Activated CD4-positive, alpha-beta T cell treated with anti-CD3 and anti-CD28 coated beads, Interleukin-2, amount 10 ng/mL, durations not matched to agents 7 days and 5 days (primary cell): ENCODE measurements around the gene CRELD1. TPM values are rescaled to one million over a fixed set of nuclear protein-coding genes. Genes with fewer than 3 reads are reported as not detected.
"Not testable (repeated sequence)": the region's sequence is repeated elsewhere in the genome, so short reads cannot be mapped to it uniquely, and the experiment has no call there.

Source experiments
- CTCF ChIA-PET: fragments of 350-600 bp; sonication (Branson Sonifier 250); formaldehyde crosslinking; loops from one replicate; lab custom pipeline; 2021; ENCODE audit warnings: antibody characterized with exemption; lab: Charles Lee
- POLR2A ChIA-PET: fragments of 350-600 bp; sonication (Branson Sonifier 250); formaldehyde crosslinking; loops from one replicate; lab custom pipeline; 2021; ENCODE audit warnings: antibody characterized with exemption; lab: Charles Lee
- DNase-seq: peaks from one replicate; pipeline ENCODE4 v3.0.0-alpha.2; 2020
- H3K27ac Mint-ChIP-seq: one replicate; pipeline ENCODE4 v1.8.0; 2021; ENCODE audit warnings: mild to moderate bottlenecking, moderate library complexity, mixed read lengths
- H3K27me3 Mint-ChIP-seq: one replicate; pipeline ENCODE4 v1.8.0; 2021; ENCODE audit warnings: mixed read lengths
- H3K36me3 Mint-ChIP-seq: one replicate; pipeline ENCODE4 v1.8.0; 2021; ENCODE audit warnings: low read depth, mixed read lengths
- H3K4me1 Mint-ChIP-seq: one replicate; pipeline ENCODE4 v1.8.0; 2021; ENCODE audit warnings: mixed read lengths
- H3K4me3 Mint-ChIP-seq: one replicate; pipeline ENCODE4 v1.8.0; 2021; ENCODE audit warnings: mild to moderate bottlenecking, moderate library complexity, mixed read lengths
- H3K9me3 Mint-ChIP-seq: one replicate; pipeline ENCODE4 v1.8.0; 2021; ENCODE audit warnings: mixed read lengths
- total RNA-seq, 2 experiments: library from RNA; stranded (reverse); gene quantifications; one replicate each; pipeline ENCODE4 v1.2.3, GENCODE V29; 2021

The CRELD1 gene
- total RNA-seq, 2 experiments from 2014 or later: 13.9 to 16.0 TPM

GRCh38 chr3:9918261-9919038 lies 15.2 kb upstream of the CRELD1 start:
- no peak for DNase-seq
- Mint-ChIP-seq H3K36me3 (no peaks in the 10 kb centered on the region), H3K4me1 (peaks cover 10% of the 10 kb centered on the region), H3K27me3 (peaks cover 3% of the 10 kb centered on the region), H3K9me3 (no peaks in the 10 kb centered on the region), H3K4me3 (no peak overlapping the region), H3K27ac (no peak overlapping the region)
- ChIA-PET CTCF (interaction anchor here (3.1 kb wide), 1 partner anchor 15 kb away, joined by 19 read pairs; the partner anchor contains the start of gene CRELD1), POLR2A (no interaction called here)

GRCh38 chr3:9928158-9928557 lies 5.5 kb upstream of the CRELD1 start:
- Mint-ChIP-seq H3K4me1 (peaks cover 15% of the 10 kb centered on the region), H3K27me3 (peaks cover 4% of the 10 kb centered on the region), H3K4me3 (no peak overlapping the region), H3K9me3 (no peaks in the 10 kb centered on the region), H3K27ac (no peak overlapping the region), H3K36me3 (no peaks in the 10 kb centered on the region)
- ChIA-PET CTCF (no interaction called here), POLR2A (no interaction called here)
- no peak for DNase-seq

- ChIA-PET POLR2A (no interaction called here), CTCF (interaction anchor here (0.8 to 3.5 kb wide), 12 partner anchors 7 to 390 kb away, joined by 3 to 21 read pairs (median 5); partner anchors contain the start of genes IL17RE and SEC13)
- H3K4me1 Mint-ChIP-seq: peaks cover 35% of the 10 kb centered on the region
Observed at GRCh38 chr3:9930804-9931418, 2.7 kb upstream of the CRELD1 start.

GRCh38 chr3:9932535-9932842 lies 1.1 kb upstream of the CRELD1 start:
- H3K27me3 Mint-ChIP-seq: no peaks in the 10 kb centered on the region
- ChIA-PET POLR2A (interaction anchor here (1.2 to 1.4 kb wide), 2 partner anchors 14 to 19 kb away, joined by 4 to 7 read pairs; partner anchors contain the start of gene PRRT3), CTCF (interaction anchor here (0.6 to 4.2 kb wide), 50 partner anchors 9 to 504 kb away, joined by 3 to 25 read pairs (median 4); partner anchors contain the start of genes ARPC4, IL17RC, IL17RE and PRRT3)
- peak overlapping the region; percentile 96 for H3K4me3 Mint-ChIP-seq
- H3K9me3 Mint-ChIP-seq: no peaks in the 10 kb centered on the region
- peaks cover 7% of the 10 kb centered on the region for H3K36me3 Mint-ChIP-seq
- H3K27ac Mint-ChIP-seq: peak overlapping the region; percentile 98
- DNase-seq: no peak
- peaks cover 40% of the 10 kb centered on the region for H3K4me1 Mint-ChIP-seq

More at GRCh38 chr3:9930804-9931418, 2.7 kb upstream of the CRELD1 start:
- DNase-seq: no peak
- no peak overlapping the region for H3K4me3 Mint-ChIP-seq
- peaks cover 7% of the 10 kb centered on the region for H3K36me3 Mint-ChIP-seq
- no peaks in the 10 kb centered on the region for H3K9me3 Mint-ChIP-seq
- no peak overlapping the region for H3K27ac Mint-ChIP-seq
- H3K27me3 Mint-ChIP-seq: no peaks in the 10 kb centered on the region

- Mint-ChIP-seq H3K4me3 (peak overlapping the region; percentile 96), H3K9me3 (no peaks in the 10 kb centered on the region), H3K27ac (peak overlapping the region; percentile 98), H3K4me1 (peaks cover 40% of the 10 kb centered on the region), H3K27me3 (no peaks in the 10 kb centered on the region), H3K36me3 (peaks cover 10% of the 10 kb centered on the region)
- ChIA-PET CTCF (interaction anchor here (0.6 to 4.2 kb wide), 53 partner anchors 9 to 503 kb away, joined by 3 to 25 read pairs (median 4); partner anchors contain the start of genes ARPC4, IL17RC, IL17RE and PRRT3), POLR2A (interaction anchor here (0.6 to 1.4 kb wide), 4 partner anchors 8 to 90 kb away, joined by 3 to 7 read pairs (median 4); partner anchors contain the start of gene PRRT3)
- peak; percentile 87 for DNase-seq
Observed at GRCh38 chr3:9932843-9933560, 632 bp upstream of the CRELD1 start.

GRCh38 chr3:9934235-9934621 lies 594 bp downstream of the CRELD1 start:
- peaks cover 40% of the 10 kb centered on the region for H3K4me1 Mint-ChIP-seq
- H3K27ac Mint-ChIP-seq: peak overlapping the region; percentile 98
- POLR2A ChIA-PET: no interaction called here
- CTCF ChIA-PET: interaction anchor here (0.6 to 4.2 kb wide), 8 partner anchors 10 to 387 kb away, joined by 3 to 25 read pairs (median 6); partner anchors contain the start of genes IL17RC and SEC13
- H3K27me3 Mint-ChIP-seq: no peaks in the 10 kb centered on the region
- no peaks in the 10 kb centered on the region for H3K9me3 Mint-ChIP-seq
- peak; percentile 38 for DNase-seq
- peak overlapping the region; percentile 96 for H3K4me3 Mint-ChIP-seq
- peaks cover 12% of the 10 kb centered on the region for H3K36me3 Mint-ChIP-seq

- DNase-seq: no peak
- Mint-ChIP-seq H3K9me3 (no peaks in the 10 kb centered on the region), H3K4me1 (peaks cover 40% of the 10 kb centered on the region), H3K4me3 (peak overlapping the region; percentile 96), H3K27me3 (no peaks in the 10 kb centered on the region), H3K36me3 (peaks cover 12% of the 10 kb centered on the region), H3K27ac (peak overlapping the region; percentile 98)
- ChIA-PET POLR2A (no interaction called here), CTCF (interaction anchor here (0.6 to 4.2 kb wide), 7 partner anchors 10 to 387 kb away, joined by 3 to 25 read pairs (median 5); partner anchors contain the start of gene SEC13)
Observed at GRCh38 chr3:9934993-9935392, 1.4 kb downstream of the CRELD1 start.

GRCh38 chr3:9935966-9936510 lies 2.4 kb downstream of the CRELD1 start:
- Mint-ChIP-seq H3K36me3 (peaks cover 13% of the 10 kb centered on the region), H3K27ac (no peak overlapping the region), H3K9me3 (no peaks in the 10 kb centered on the region), H3K27me3 (no peaks in the 10 kb centered on the region), H3K4me1 (peaks cover 36% of the 10 kb centered on the region), H3K4me3 (no peak overlapping the region)
- CTCF ChIA-PET: interaction anchor here (0.8 to 4.2 kb wide), 2 partner anchors 11 to 386 kb away, joined by 5 to 25 read pairs; partner anchors contain the start of gene SEC13
- no peak for DNase-seq
- POLR2A ChIA-PET: no interaction called here

GRCh38 chr3:9937486-9938238 lies 4.0 kb downstream of the CRELD1 start:
- peaks cover 19% of the 10 kb centered on the region for H3K36me3 Mint-ChIP-seq
- ChIA-PET POLR2A (no interaction called here), CTCF (no interaction called here)
- no peak overlapping the region for H3K4me3 Mint-ChIP-seq
- no peaks in the 10 kb centered on the region for H3K27me3 Mint-ChIP-seq
- no peaks in the 10 kb centered on the region for H3K9me3 Mint-ChIP-seq
- H3K27ac Mint-ChIP-seq: no peak overlapping the region
- peaks cover 26% of the 10 kb centered on the region for H3K4me1 Mint-ChIP-seq
- DNase-seq: no peak

GRCh38 chr3:9938966-9939365 lies 5.3 kb downstream of the CRELD1 start:
- Mint-ChIP-seq H3K36me3 (peaks cover 21% of the 10 kb centered on the region), H3K27ac (no peak overlapping the region), H3K4me3 (no peak overlapping the region), H3K9me3 (no peaks in the 10 kb centered on the region), H3K4me1 (peaks cover 24% of the 10 kb centered on the region), H3K27me3 (no peaks in the 10 kb centered on the region)
- no peak for DNase-seq
- POLR2A ChIA-PET: no interaction called here
- CTCF ChIA-PET: interaction anchor here (0.7 kb wide), 1 partner anchor 43 kb away, joined by 3 read pairs; no protein-coding TSS in a partner anchor

- H3K4me3 Mint-ChIP-seq, DNase-seq, H3K27ac Mint-ChIP-seq, POLR2A ChIA-PET, H3K27me3 Mint-ChIP-seq, CTCF ChIA-PET, H3K9me3 Mint-ChIP-seq: not testable (repeated sequence)
- H3K36me3 Mint-ChIP-seq: peaks cover 21% of the 10 kb centered on the region
- H3K4me1 Mint-ChIP-seq: peaks cover 14% of the 10 kb centered on the region
Observed at GRCh38 chr3:9939906-9940305, 6.3 kb downstream of the CRELD1 start.
